Colonic mucosa (tissue), 4 donors: ENCODE results near the gene ZBTB20. TPM values are rescaled to one million over a fixed set of nuclear protein-coding genes. Genes with fewer than 3 reads are reported as not detected.
A peak's percentile ranks its signal among the peaks of the same experiment; 100 is the strongest.

ENCODE experiments used
- DNase-seq: peaks from one replicate; pipeline ENCODE4 v3.0.0-alpha.2; 2020
- H3K27ac ChIP-seq: fragments of 200-600 bp; one replicate; pipeline ENCODE4 v1.8.0; 2021
- H3K27me3 ChIP-seq: fragments of 200-600 bp; one replicate; pipeline ENCODE4 v1.8.0; 2021
- H3K36me3 ChIP-seq: fragments of 200-600 bp; one replicate; pipeline ENCODE4 v1.8.0; 2021
- H3K4me1 ChIP-seq: fragments of 200-600 bp; one replicate; pipeline ENCODE4 v1.8.0; 2021; ENCODE audit warnings: mild to moderate bottlenecking
- H3K4me3 ChIP-seq: fragments of 200-600 bp; one replicate; pipeline ENCODE4 v1.8.0; 2021
- H3K9ac ChIP-seq, 2 donors: one replicate each; pipeline ENCODE4 v1.7.0; 2013; ENCODE audit warnings: control low read depth in 2 of 2, low read depth in 2 of 2, low read length in 2 of 2
- H3K9me3 ChIP-seq: fragments of 200-600 bp; one replicate; pipeline ENCODE4 v1.8.0; 2021
- CTCF ChIP-seq: fragments of 200-600 bp; IDR thresholded peaks from one replicate; pipeline ENCODE4 v1.8.0; 2022; ENCODE audit warnings: antibody characterized with exemption, mild to moderate bottlenecking
- intact Hi-C: fragments of 100-400 bp; cut with DNase I; formaldehyde crosslinking; loops from one replicate; pipeline ENCODE4 v1.14.1; 2022
- total RNA-seq, 2 donors: library from RNA; stranded (reverse); fragmentation: NEBNext Ultra II Directional in 1 of 2; extraction: Animal tissue kit (Norgen Biotek cat#: 25700) in 1 of 2; gene quantifications; one replicate each; pipeline ENCODE4 v1.2.1, GENCODE V29; 2021
- donor health status: healthy.
- donor health status: DM: no; HTN: no; CAD: no.
- donor health status: DM: no; HTN: no; CAD: no.

The ZBTB20 gene
- total RNA-seq, 2 donors from 2014 or later, result 12.7 to 21.2 TPM

- no peak for TF ChIP-seq CTCF
- Histone ChIP-seq H3K27me3 (no peaks in the 10 kb centered on the region), H3K36me3 (no peaks in the 10 kb centered on the region), H3K27ac (no peak overlapping the region), H3K4me3 (no peak overlapping the region), H3K9ac (peak overlapping the region in 1 of 2 donors; percentile 17), H3K4me1 (no peaks in the 10 kb centered on the region), H3K9me3 (no peaks in the 10 kb centered on the region)
- intact Hi-C loops, result no loop called here
- no peak for DNase-seq
These were observed 762.6 kb downstream of the ZBTB20 start for GRCh38 chr3:114384558-114384903.

GRCh38 chr3:114383875-114384557, 763.1 kb downstream of the ZBTB20 start:
- no peak overlapping the region for H3K4me3 ChIP-seq
- H3K9ac ChIP-seq, result no peak overlapping the region
- peak; percentile 81 for DNase-seq
- TF ChIP-seq CTCF, result peak; percentile 93
- no peaks in the 10 kb centered on the region for H3K9me3 ChIP-seq
- H3K27me3 ChIP-seq, result no peaks in the 10 kb centered on the region
- no peaks in the 10 kb centered on the region for H3K4me1 ChIP-seq
- no peaks in the 10 kb centered on the region for H3K36me3 ChIP-seq
- H3K27ac ChIP-seq, result no peak overlapping the region
- intact Hi-C loops, result no loop called here

- peak; percentile 30 for DNase-seq
- peak overlapping the region; percentile 6 for H3K27ac ChIP-seq
- no peaks in the 10 kb centered on the region for H3K4me1 ChIP-seq
- H3K27me3 ChIP-seq, result no peaks in the 10 kb centered on the region
- H3K36me3 ChIP-seq, result no peaks in the 10 kb centered on the region
- TF ChIP-seq CTCF, result no peak
- intact Hi-C loops, result no loop called here
- no peaks in the 10 kb centered on the region for H3K9me3 ChIP-seq
- no peak overlapping the region for H3K9ac ChIP-seq
- no peak overlapping the region for H3K4me3 ChIP-seq
These were observed 766.8 kb downstream of the ZBTB20 start for GRCh38 chr3:114380233-114380651.

- Histone ChIP-seq H3K27me3 (no peaks in the 10 kb centered on the region), H3K4me1 (no peaks in the 10 kb centered on the region), H3K36me3 (no peaks in the 10 kb centered on the region), H3K9ac (no peak overlapping the region), H3K4me3 (no peak overlapping the region), H3K27ac (no peak overlapping the region), H3K9me3 (no peaks in the 10 kb centered on the region)
- intact Hi-C loops, result no loop called here
- DNase-seq, result no peak
- no peak for TF ChIP-seq CTCF
These were observed 767.8 kb downstream of the ZBTB20 start for GRCh38 chr3:114379266-114379665.

GRCh38 chr3:114378760-114379159, 768.3 kb downstream of the ZBTB20 start:
- H3K9ac ChIP-seq, result no peak overlapping the region
- no peaks in the 10 kb centered on the region for H3K9me3 ChIP-seq
- no peak for TF ChIP-seq CTCF
- no peaks in the 10 kb centered on the region for H3K4me1 ChIP-seq
- intact Hi-C loops, result no loop called here
- H3K36me3 ChIP-seq, result no peaks in the 10 kb centered on the region
- no peak for DNase-seq
- no peaks in the 10 kb centered on the region for H3K27me3 ChIP-seq
- H3K27ac ChIP-seq, result no peak overlapping the region
- no peak overlapping the region for H3K4me3 ChIP-seq
